NCI-H82 treated with DMSO at 0.1 percent for 48 hours (cell line): ENCODE results near the gene AAK1.
"Not testable (repeated sequence)": the region's sequence is repeated elsewhere in the genome, so short reads cannot be mapped to it uniquely, and the experiment has no call there.

ENCODE experiments used
- DNase-seq: peaks from one replicate; lab custom pipeline; 2025; ENCODE audit not compliant: unreplicated experiment; lab: John Stamatoyannopoulos, UW

The AAK1 gene

GRCh38 chr2:69660637-69661036 lies 17.1 kb upstream of the AAK1 start:
- no peak for DNase-seq

GRCh38 chr2:69659941-69660483 lies 16.5 kb upstream of the AAK1 start:
- DNase-seq = no peak

GRCh38 chr2:69659349-69659748 lies 15.8 kb upstream of the AAK1 start:
- no peak for DNase-seq

GRCh38 chr2:69652206-69652605 lies 8.7 kb upstream of the AAK1 start:
- DNase-seq = no peak

GRCh38 chr2:69647196-69647595 lies 3.7 kb upstream of the AAK1 start:
- DNase-seq = not testable (repeated sequence)

- DNase-seq = no peak
These were observed 3.2 kb upstream of the AAK1 start for GRCh38 chr2:69646714-69647113.

DNA sequence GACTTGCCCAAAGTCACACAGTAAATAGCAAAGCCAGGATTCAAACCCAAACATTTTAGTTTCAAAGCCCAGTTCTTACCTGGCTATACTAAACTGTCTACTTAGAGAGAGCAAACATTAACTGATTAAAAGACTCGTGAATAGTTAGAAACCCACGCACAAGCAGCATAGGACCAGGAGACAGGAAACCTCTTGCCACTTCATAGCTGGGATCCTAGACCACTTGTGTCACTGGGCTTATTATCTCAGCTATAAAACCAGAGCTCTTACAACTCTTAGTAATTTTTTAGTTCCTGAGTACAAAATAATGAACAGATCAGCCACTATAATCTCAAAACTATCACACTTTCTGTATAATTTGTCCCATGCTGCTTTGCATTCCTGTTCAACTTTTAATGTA lies 2.4 kb upstream of the AAK1 start:
- DNase-seq = no peak

DNA sequence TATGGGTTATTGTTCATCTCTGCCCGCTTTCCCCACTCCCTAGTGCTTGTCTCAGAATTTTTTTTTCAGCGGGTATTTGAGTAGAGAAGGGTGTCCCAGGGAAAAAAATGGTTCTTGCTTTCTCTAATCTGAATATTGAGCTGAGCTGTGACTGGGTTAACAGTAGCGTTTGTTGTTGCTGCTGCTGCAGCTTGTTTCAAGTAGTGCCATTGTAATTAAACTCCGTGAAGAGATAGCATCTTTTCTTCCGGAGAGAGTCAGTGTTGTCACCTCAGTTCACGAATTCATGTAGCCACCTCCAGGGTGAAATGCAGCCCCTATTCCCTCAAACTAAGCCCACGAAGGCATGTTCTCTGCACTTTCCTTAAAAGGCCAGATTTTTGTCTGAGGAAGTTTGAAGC lies 1.5 kb upstream of the AAK1 start:
- DNase-seq = no peak

DNA sequence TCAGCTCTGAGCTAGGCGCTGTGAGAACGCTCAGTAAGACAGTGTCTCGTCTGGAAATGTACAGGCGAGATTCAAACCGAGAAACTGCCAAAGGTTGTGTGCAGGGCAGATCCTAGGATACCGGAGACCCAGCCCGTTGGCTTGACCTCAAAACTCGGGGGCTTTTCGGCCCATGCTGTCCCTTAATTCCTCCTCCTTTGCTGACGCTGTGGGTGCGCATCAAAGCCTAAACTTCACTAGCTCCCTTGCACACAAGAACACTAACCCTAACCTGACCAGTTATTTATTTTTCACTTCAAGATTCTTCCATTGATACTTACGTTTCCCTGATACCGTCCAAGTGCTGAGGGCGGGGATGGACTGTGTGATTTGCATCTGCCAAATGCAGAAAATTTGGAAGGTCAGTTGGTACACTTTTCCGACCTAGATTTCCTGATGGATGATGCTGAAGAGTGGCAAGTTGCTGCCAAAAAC lies 1.0 kb upstream of the AAK1 start:
- DNase-seq = no peak

- DNase-seq = no peak
These were observed 584 bp downstream of the AAK1 start for GRCh38 chr2:69642709-69643601.

GRCh38 chr2:69641887-69642708 lies 1.4 kb downstream of the AAK1 start:
- DNase-seq = no peak

- no peak for DNase-seq
These were observed 2.1 kb downstream of the AAK1 start for GRCh38 chr2:69641471-69641870.

- no peak for DNase-seq
These were observed 4.3 kb downstream of the AAK1 start for GRCh38 chr2:69639266-69639665.

- no peak for DNase-seq
These were observed 4.9 kb downstream of the AAK1 start for GRCh38 chr2:69638630-69639029.

GRCh38 chr2:69637923-69638322 lies 5.6 kb downstream of the AAK1 start:
- no peak for DNase-seq

DNA sequence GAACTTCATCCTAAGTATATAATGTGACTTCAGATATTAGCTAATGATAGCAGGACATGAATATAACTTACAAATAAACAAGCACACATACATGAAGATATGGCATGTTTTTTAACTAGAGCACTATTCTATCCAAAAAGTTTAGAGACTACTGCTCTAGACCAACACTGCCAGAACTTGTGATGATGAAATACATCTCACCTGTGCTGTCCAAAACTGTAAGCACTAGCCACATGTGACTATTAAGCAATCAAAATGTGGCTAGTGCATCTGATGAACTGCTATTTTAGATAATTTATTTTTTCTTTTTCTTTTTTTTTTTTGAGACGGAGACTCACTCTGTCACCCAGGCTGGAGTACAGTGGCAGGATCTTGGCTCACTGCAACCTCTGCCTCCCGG lies 7.1 kb downstream of the AAK1 start:
- no peak for DNase-seq

GRCh38 chr2:69635432-69635831 lies 8.1 kb downstream of the AAK1 start:
- DNase-seq = no peak

DNA sequence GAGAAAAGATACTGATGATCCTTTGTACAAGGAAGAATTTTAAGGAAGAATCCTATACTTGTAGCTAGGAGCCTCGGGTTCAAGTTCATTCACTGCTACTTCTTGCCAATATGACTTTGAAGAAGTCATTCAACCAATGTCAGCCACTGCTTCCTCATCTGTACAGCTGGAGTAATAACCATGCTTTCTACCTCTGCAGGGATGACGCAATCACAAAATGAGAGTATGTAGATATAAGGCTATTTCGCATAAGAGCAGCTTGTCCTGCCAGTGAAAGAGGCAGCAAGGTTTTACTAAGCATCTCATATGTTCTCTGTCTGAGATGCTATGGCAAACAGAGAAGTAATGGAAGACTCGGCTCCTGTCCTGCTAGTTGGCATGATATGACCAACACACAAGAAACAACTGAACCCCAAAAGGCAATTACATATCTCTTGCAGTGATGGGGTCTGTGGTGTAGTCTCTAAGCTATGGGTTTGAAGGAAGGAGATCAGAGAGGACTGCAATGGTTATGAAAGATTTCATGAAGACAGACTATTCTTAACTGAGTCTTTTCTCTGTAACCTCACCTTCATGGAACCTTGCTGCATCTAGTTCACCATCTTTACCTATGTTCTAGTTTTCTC lies 9.2 kb downstream of the AAK1 start:
- no peak for DNase-seq

- no peak for DNase-seq
These were observed 12.1 kb downstream of the AAK1 start for GRCh38 chr2:69631402-69631801.

DNA sequence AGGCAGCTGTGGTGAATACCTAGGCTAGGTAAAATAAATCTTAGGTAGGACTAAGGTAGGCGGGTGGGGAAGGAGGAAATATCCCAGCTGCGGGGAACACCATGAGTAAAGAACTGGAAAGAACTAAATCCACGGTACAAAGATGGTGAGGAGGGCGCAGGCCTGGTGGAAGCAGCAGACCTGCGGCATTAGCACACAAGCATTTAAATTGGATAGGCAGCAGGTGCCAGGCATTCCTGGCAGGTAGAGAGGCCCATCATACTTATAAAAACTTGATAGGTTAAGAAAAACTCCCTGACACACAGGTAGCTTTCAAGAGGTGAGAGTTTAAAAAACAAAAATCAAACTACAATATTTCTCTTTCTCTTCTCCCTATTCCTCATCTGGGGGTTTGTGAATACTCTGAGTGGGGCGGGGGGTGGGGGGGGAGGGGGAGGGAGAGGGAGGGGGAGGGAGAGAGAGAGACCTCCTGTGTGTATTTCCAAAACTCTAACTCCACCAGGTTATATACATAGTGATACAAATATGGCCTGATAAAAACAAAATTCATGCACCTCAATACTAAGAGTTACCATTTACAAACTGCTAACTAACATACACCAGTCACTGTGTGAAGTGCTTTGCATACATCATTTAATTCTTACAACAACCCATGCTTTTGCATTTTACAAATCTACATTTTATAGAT lies 13.5 kb downstream of the AAK1 start:
- DNase-seq = no peak
